Midbrain (tissue), 1 donor: ENCODE data around the gene SNCA.

Experiments
- DNase-seq: peaks from one replicate; lab custom pipeline; 2025; lab: John Stamatoyannopoulos, UW

Gene SNCA

DNA sequence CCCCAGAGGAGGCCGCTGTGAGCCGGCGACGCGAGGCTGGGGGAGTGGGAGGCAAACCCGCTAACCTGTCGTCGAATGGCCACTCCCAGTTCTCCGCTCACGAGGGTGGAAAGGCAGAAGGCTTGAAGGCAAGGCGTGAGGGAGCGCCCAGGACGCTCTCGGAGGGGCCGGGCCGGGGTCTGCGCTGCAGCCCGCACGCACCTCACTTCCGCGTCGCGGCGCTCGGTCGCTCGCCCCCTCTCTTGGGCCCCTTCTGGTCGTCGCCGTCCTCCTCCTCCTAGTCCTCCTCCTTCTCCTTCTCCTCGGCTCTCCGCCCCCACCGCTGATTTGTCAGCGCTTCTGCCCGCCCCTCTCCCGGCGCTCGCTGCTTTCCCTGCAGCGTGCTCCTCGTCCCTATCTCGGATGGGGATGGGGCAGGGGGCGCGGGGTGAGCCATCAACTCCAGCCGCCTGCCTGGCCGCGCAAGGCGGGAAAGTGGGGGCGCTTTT lies at the start of gene SNCA:
TSS of gene SNCA (minus strand) at position 265 of the 488 bp plus-strand sequence. CDS start 1,494 bp downstream, outside the sequence.
- DNase-seq: peak; percentile 76

DNA sequence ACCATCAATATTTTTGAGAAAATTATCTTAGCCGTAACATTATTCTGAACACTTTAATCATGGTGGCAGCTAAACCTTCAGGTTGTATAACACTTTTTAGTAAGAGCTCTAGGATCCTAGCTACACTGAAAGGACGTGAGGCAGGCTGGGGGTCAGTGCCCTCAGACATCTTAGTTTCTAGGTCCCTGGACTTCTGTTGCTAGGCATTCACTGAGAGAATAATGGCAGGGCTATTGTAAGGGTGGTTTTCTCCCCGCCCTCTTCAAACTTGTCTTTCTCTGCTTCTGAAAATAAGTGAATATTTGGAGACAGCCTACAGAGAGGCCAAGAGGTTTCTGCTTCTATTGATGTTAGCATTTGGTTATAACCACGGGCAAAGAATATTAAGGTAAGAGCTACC lies 42.3 kb upstream of the SNCA start:
- no peak for DNase-seq

DNA sequence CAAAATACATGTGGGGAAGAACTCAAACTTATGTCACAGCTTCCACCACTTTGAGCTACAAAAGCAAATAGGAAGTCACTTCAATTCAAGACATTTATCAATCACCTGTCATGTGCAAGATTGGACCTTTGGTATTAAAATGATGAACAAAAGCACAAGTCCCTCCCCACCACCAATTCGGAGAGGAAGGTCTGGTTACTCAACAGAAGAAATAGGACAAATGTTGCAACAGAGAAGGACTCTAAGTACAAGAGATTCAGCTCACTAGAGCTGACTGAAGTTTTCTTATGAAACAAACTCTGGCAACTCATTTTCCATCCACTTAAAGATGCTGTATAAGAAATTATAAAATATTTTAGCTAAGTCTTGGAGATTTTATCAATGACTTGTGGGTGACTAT lies 41.6 kb upstream of the SNCA start:
- DNase-seq: no peak

DNA sequence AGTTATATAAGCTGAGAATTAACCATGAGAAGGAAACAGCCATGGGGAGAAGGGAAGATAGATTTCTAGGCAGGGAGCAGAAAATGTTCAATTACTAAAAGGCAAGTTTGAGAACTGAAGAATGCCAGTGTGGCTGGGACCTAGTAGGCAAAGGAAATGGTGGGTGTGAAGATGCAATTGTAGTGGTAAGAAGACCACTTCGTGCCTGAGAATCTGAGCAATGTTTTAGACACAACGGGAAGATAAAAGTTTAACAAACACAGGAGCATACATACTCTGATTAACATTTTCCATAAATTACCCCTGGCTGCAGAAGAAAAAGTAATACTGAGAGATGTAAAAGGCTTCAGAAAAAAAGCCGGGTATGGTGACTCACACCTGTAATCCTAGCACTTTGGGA lies 39.6 kb upstream of the SNCA start:
- DNase-seq: no peak

DNA sequence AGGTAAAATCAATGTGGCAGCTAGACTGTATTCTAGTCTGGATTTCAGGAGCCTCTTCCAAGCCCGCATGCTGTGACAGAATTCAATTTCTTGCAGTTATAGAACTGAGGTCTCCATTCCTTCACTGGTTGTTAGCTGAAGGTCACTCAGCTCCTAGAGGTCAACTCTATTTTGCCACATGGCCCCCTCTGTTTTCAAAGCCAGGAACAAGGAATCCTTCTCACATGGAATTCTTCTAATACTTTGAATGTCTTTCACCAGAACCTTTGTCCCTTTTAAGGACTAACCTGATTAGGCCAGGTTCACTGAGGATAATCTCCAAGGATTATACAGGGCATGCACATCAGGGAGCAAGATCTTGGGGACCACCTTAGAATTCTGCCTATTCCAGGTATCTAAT lies 34.2 kb upstream of the SNCA start:
- no peak for DNase-seq

DNA sequence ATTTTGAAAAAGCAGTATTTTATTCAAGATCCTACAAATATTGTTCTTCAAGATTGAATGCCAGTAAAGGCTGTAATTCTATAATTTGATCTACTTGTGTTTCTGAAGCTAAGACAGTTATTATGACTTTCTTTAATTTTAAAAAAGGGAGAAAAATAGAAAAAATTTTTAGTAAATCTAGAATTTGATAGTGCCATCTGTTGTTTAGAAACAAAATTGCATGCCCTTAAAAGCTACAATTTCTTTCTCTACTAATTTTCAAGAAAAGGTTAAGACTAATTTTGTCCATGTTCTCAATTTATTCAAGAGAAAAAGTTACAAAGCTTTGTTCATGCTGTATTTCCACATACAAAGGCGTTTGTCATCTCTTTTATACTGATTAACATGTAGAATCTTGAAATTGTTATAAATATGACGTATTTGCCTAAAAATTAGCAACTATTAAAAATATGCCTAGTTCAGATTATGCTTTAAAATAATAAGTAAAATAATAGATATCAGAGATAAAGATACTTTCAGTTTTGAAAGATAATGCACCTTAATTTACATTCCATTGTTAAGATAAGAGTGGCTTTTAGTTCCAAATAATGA lies 32.1 kb upstream of the SNCA start:
- DNase-seq: no peak

DNA sequence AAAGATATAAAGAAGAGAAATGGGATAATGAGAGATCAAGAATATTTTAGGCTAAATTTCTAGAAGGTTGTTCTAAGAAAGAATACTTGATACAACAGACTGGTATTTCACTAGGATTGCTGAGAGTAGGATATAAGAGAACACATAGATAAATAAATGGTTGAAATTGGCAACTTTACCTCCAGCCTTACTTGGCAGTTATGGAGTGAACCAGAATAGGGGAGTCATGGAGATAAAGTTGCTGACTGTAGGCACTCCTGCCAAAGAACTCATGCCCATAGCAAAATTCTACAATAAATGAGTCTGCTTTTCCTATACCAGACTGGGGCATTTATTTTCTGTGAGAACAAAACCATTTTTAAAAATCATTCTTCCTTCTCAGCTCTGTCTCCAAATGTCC lies 31.3 kb upstream of the SNCA start:
- DNase-seq: no peak

DNA sequence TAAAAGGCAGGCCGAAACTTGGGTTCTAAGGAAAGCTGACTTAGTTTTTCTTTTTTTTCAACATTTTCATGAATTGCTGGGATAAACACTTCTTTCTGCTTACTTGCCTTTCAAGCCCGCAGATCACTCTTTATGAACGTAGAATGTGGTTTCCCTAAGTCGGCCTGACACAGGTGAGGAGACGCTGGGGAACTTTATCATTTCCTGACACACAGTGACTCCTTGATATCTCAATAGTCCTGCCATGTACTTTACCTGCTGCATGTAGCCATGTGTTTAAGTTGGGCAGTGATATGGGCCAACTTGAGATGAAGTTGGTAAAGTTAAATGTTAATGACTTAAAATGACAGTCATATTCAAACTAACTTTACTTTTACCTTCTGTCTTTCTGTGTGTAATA lies 26.6 kb upstream of the SNCA start:
- DNase-seq: no peak

DNA sequence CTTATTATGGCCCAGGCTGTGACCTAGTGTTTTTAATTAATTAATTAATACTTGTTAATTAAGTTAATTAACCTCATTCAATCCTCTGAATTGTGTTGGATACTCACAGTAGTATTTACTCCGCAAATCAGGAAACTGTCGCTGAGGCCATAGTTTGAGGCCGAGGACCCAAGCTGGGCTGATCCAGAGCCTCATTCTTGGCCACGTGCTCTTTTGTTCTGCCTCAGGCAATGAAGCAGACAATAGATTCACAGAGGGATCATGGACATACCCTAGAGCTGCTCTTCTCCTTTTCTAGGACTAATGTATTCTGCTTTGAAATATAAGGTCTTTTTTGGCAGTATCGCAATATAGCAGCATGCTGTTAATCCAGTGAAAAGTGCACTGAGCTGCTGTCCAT lies 24.0 kb upstream of the SNCA start:
- DNase-seq: no peak

DNA sequence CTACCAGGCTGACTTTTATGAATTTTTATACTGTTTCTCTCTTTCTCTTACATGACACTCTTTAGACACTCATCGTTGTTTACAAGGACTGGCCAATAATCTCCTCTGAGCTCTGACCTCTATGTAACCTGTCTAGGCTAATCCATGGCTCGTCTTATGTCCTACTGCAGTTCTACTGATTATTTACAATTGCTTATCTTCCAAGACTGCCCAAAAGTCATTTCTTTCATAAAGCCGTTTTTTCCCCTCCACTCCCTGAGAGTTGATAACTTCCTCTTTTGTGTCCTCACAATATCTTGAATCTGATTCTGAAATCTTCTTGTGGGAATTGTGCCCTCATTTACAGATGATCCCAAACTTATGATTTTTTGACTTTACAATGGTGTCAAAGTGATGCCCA lies 18.3 kb upstream of the SNCA start:
- DNase-seq: no peak

DNA sequence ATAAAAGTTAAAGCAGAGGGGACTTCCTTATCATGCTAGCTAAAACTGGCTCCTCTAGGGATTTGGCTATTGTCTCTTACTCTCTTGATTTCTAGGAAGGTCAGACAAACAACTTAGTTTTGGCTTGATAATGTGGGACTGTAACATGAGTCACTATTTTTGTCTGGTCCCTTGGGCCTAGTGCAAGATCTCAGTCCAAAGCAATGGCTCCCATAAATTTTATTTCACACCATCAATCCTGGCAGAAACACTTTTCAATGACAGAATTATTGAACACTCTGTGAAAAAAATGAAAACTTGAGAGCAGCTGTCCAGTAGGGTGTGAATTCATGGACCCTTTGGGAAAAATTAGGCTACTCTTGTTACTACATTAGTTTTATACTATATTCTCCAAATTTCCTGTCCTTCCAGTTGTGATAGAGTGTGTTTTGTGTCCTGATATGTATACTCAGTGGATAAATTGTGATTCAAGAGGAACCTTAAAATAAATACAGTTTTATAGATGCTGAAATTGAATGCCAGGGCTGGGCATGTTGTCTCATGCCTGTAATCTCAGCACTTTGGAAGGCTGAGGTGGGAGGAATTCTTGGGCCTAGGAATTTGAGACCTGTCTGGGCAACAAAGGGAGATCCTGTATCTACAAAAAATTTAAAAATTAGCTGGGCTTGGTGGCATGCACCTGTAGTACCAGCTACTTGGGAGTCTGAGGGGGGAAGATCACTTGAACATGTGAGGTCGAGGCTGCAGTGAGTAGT lies 10.8 kb upstream of the SNCA start:
- DNase-seq: no peak

DNA sequence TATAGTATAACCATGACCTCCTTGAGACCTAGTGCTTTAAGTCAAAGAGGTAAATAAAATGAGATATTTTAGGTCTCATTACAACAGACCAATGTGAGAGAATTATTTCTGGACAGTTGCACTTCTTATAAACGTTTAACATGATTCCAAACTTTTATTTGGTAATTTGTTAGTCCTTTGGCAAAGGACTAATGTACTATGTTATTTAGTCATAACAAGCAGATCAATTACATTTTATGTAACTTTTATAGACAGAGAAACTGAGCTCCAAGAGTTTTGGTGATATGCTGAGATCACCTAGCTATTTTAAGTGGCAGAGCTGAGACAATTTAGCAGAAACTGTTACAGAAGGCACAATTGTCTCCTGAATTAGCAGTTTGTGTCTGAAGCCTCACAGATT lies 2.6 kb upstream of the SNCA start:
- no peak for DNase-seq

DNA sequence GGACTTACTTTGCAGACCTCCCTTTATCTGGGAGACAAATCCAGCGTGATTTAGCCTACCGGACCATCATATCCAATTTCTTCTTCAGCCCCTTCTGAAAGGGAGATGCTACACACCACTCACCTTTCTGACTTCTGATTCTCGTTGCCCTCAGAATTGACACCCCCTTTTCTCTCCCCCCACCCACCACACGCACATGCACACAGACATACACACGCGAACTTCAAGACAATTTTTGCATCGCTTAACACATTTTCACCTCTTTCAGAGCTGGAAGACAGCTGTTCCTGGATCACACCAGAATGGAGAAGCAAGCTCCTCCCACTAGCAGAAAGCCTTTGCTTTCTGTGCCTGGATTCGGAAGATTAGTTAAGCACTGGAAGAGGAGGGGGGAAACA lies 1.0 kb upstream of the SNCA start:
- DNase-seq: peak; percentile 34

DNA sequence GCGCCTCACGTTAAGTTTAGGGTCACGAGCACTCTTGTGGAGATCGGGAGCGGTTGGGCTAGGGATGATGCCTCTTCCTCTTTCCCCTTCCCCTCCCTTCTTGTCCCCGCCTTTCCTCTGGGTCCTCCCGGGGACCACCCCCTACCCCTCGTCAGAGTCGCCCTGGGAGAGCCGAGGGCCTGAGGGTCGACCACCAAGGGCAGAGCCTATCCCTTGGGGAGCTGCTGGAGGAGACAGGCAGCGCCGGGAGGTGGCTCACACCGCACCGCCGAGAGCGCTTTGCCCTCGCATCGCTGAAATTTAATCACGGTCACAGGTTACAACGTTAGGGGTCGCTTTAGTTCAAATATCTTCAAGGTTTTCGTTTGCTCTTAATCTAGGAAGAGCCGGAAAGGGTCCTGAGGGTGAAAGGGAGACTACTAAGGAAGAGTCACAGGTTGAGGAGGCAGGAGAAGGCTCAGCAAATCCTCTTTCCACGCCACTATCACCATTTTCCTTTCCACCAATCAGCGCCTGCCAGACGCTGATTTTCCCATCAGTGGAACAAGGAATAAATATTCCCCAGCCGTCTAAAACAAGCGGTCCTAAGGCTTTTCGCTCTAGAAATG lies 528 bp upstream of the SNCA start:
- DNase-seq: peak; percentile 73

DNA sequence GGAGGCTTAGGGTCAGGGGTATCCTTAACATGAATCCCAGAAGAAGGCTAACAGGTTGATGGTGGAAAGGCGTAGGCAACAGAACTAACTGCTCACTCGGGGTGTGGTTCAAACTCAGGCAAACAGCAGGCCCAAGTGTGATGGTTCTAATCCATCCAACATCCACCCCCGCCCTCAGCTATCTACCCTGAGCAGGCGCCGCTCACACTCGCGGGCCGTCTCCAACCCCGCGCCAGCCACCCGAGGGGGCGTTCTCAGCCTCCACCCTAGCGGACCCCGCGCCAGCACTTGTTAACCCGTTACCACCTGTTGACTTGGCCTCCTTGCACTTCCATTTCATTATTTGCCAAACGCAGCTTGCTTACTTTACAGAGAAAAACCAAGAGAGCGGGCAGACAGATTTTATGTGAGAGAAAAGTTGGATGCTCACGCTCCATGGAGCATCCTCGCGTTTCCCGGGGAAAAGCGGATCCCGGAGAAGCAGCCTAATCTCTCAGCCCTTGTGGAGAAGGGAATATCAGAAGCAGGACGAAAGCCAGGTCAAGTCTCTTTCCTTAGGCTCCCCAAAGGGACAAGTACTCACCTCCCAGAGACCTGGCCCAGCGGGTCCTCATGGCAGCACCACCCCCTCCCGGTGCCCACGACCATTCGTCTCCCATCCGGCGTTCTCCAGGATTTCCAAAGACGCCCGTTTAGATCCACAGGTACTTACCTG lies 773 bp downstream of the SNCA start:
- peak; percentile 36 for DNase-seq

DNA sequence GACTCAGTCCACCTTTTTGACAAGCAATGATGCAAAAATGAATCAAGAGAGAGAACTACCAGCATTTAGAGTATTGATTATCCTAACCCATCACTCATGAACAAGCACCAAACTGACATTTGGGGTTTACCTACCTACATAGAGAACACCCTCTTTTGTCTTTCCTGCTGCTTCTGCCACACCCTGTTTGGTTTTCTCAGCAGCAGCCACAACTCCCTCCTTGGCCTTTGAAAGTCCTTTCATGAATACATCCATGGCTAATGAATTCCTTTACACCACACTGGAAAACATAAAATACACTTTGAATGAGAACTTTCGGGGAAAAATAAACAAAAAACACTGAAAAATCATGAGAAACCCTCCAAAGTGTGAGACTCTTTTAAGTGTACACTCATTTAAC lies 1.5 kb downstream of the SNCA start:
- DNase-seq: no peak

DNA sequence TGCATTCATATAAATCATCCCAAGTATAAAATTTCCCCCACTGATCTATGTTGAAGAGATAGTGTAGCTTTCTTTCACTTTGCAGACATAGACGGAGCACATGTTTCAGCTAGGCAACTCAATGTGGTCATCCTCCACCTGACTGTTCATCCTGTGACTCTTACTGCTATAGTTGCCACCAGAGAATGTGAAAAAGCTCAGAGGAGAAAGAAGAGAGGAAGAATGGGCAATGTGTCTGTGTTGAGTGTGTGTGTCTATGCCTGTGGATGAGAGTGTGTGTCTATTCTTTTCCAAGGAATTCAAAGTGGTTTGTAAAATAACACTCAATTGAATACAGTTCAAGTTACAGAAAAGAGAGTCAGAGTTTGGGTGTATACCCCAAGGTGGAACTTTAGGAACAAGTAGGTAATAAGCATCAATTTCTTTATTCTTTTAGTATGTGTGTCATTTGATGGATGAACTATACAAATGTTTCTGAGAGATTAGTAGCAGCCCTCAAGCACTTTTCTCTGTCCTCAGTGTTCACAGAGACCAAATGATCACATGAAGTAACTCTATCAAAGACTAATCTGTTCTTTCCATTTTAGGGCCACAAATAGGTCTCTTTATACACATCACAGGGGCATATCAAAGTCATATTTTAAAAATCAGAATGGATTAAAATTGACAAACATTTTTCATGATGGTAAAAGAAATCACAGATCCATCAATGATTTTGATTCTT lies 2.3 kb downstream of the SNCA start:
- peak; percentile 21 for DNase-seq

DNA sequence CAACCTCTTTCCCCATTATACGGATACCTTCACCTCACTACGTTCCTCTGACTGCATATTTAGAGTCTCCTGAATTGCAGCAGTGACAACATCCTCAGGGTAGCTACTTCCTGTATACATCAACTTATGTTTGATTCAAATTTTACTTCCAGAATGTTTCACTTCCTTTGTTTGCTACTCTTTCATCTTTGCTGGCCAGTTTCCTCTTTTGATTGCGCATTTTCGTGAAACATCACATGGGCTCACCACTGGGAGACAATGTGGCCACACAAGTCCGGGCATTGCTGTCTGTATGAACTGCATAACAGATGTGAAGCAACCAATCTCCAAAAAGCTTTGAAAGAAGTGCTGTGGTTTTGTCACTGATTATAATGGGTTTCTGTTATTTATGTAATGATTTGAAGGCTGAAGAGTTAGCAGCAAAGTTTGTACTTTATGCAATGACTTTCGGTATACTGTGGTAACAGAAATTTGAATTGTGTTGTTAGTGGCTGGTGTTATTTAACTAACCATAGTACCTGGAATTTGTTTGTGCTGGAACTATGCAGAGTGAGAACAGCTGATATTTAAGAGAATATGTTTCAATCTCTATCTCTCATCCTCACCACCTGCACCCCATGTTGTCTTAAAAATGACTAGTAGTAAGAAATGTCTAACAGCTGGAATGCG lies 7.4 kb downstream of the SNCA start:
- DNase-seq: peak; percentile 82

DNA sequence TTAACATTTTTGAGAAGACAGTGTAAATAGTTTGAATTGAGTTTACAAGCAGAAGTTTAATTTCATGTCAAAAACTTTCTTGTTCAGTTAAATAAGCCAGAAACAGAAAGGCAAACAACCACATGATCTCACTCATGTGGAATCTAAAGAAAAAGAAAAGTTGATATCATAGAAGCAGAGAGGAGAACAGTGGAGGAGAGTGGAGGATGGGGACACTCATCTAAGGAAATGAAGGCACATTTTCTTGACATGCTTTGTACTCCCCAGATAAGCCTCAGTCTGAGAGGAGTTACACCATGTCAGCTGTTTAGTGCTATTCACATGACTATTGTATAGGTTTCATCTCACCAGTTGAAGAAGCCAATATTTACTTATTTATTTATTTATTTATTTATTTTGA lies 13.5 kb downstream of the SNCA start:
- DNase-seq: no peak

DNA sequence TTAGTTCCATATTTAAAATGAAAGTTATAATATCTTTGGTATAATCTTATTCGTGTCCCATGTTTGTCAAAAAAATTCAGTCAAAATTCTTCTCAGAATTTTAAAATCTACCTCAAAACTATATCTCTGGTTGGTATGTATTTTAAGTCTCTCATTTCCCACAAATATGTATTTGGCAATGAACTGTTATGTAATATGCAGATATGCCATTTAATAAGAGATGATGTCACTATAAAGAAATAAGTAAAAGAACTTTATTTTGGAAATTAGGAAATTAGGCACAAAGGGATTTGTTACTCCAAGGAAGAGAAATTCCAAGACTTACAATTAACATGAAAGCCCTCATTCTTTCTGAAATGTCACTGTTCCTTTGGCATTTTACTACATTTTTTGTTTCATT lies 15.3 kb downstream of the SNCA start:
- no peak for DNase-seq

DNA sequence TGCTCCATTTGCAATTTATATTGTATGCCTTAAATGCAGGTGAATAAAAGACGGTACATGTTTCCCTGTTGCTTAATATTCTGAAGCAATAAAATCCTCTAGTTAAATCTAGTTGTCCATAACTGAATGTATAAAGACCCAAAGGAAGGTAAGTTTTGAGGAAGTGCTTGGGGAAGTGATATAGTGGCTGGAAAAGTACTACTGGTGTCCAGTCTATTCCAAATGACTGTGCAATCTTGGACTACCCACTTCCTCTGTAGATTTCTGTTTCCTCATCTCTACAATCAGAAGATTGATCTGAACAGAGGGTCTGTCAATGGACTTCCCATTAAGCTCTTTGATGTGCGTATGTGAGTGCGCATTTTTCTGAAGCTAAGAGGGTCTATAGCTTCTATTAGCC lies 17.0 kb downstream of the SNCA start:
- no peak for DNase-seq

DNA sequence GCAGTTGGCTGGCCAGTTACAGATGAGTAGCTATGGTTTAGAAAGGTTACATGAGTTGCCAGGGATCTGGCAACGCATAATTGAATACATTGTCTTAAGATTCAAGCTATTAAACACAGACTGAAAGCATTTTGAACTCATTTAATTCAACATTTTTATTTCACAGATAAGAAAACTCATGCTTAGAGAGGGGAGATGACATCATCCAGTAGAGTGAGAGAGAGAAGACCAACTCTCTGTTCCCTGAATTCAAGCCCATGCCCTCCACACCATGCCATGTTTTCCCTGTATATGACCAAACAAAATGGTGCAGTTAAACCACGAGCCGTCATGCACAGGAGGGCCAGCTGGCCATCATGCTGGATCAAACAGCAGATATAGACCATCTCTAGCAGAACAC lies 22.6 kb downstream of the SNCA start:
- DNase-seq: no peak
